GM18526 (cell line): Measurements from ENCODE around the gene MTERF4.

ENCODE experiments used
- POLR2A ChIP-seq: IDR thresholded peaks from 3 replicates; pipeline ENCODE4 v1.6.1; 2011; ENCODE audit not compliant: insufficient read length; ENCODE audit errors: extremely low read depth

MTERF4 gene

GRCh38 chr2:241072151-241072550 is 29.9 kb downstream of the MTERF4 start:
- TF ChIP-seq POLR2A, result no peak

GRCh38 chr2:241071677-241072111 is 30.4 kb downstream of the MTERF4 start:
- TF ChIP-seq POLR2A, result no peak

GRCh38 chr2:241070811-241071676 is 31.0 kb downstream of the MTERF4 start:
- no peak for TF ChIP-seq POLR2A

GRCh38 chr2:241070361-241070760 is 31.7 kb downstream of the MTERF4 start:
- TF ChIP-seq POLR2A, result no peak

GRCh38 chr2:241069821-241070281 is 32.2 kb downstream of the MTERF4 start:
- TF ChIP-seq POLR2A, result no peak

- TF ChIP-seq POLR2A, result no peak
These were observed 32.9 kb downstream of the MTERF4 start for GRCh38 chr2:241068942-241069810.

GRCh38 chr2:241068136-241068941 is 33.7 kb downstream of the MTERF4 start:
- TF ChIP-seq POLR2A, result no peak

- no peak for TF ChIP-seq POLR2A
These were observed 34.5 kb downstream of the MTERF4 start for GRCh38 chr2:241067501-241068135.

- TF ChIP-seq POLR2A, result no peak
These were observed 35.2 kb downstream of the MTERF4 start for GRCh38 chr2:241066893-241067341.

GRCh38 chr2:241066171-241066892 is 35.8 kb downstream of the MTERF4 start:
- no peak for TF ChIP-seq POLR2A

GRCh38 chr2:241065355-241065803 is 36.7 kb downstream of the MTERF4 start:
- TF ChIP-seq POLR2A, result no peak

- TF ChIP-seq POLR2A, result no peak
These were observed 37.2 kb downstream of the MTERF4 start for GRCh38 chr2:241064802-241065354.

- no peak for TF ChIP-seq POLR2A
These were observed 37.9 kb downstream of the MTERF4 start for GRCh38 chr2:241064008-241064801.

GRCh38 chr2:241063587-241063986 is 38.5 kb downstream of the MTERF4 start:
- no peak for TF ChIP-seq POLR2A
